Measurements from ENCODE around the gene PDIA5. TPM values are rescaled to one million over a fixed set of nuclear protein-coding genes. Genes with fewer than 3 reads are reported as not detected.

Gene PDIA5
- total RNA-seq, 1 donor from 2014 or later: 29.4 TPM

- DNase-seq: no peak
- no peaks in the 10 kb centered on the region for H3K9me3 Mint-ChIP-seq
- H3K4me1 Mint-ChIP-seq: peaks cover 12% of the 10 kb centered on the region
- H3K4me3 Mint-ChIP-seq: no peak overlapping the region
- intact Hi-C loops (cut with micrococcal nuclease): no loop called here
- peaks cover 50% of the 10 kb centered on the region for H3K27me3 Mint-ChIP-seq
- H3K36me3 Mint-ChIP-seq (ENCODE audit: low read depth): no peaks in the 10 kb centered on the region
- no peak overlapping the region for H3K27ac Mint-ChIP-seq
Measured at GRCh38 chr3:123031051-123031450, 35.8 kb upstream of the PDIA5 start.

DNA sequence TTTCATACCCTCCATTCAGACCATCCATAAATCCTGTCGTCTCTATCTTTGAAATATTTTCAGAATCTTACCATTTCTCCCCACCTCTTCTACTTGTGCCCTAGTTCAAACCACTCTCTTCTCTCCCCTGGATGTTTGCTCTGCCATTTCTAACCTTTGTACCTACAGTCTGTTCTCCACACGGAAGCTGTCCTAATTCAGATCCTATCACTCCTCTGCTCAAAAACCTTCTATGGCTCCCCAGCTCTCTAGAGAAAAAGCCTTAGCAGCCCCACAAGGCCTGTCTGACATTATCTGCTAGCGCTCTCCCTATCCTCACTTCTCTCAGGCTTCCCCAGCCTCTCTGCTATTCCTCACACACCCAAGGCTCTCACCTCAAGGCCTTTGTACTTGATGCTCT lies 34.8 kb upstream of the PDIA5 start:
- Mint-ChIP-seq H3K36me3 (ENCODE audit: low read depth) (no peaks in the 10 kb centered on the region), H3K9me3 (no peaks in the 10 kb centered on the region), H3K4me1 (peaks cover 9% of the 10 kb centered on the region), H3K27ac (no peak overlapping the region), H3K4me3 (no peak overlapping the region), H3K27me3 (peaks cover 51% of the 10 kb centered on the region)
- intact Hi-C loops (cut with micrococcal nuclease): no loop called here
- no peak for DNase-seq

DNA sequence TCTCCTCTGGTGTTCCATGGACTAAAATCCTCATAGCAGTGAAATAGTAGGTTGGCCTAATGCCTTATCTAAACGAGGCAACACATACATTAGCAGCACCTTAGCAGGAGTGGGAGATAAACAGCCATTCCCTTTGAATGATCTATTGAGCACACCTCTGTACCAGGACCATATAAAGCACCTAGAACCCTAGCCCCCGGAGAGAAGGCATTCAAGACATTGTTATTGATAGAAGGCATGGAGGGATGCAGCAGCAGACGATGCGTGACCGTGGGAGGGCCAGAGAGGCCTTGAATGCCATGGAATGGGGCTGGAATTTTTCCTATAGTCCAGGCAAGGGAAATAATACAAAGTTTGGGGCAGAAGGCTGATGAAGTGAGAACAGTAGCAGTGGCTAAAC lies 32.7 kb upstream of the PDIA5 start:
- Mint-ChIP-seq H3K9me3 (no peaks in the 10 kb centered on the region), H3K27ac (no peak overlapping the region), H3K4me1 (no peaks in the 10 kb centered on the region), H3K36me3 (ENCODE audit: low read depth) (no peaks in the 10 kb centered on the region), H3K27me3 (peaks cover 57% of the 10 kb centered on the region), H3K4me3 (no peak overlapping the region)
- intact Hi-C loops (cut with micrococcal nuclease): no loop called here
- DNase-seq: no peak

GRCh38 chr3:123034996-123035395 lies 31.8 kb upstream of the PDIA5 start:
- DNase-seq: no peak

GRCh38 chr3:123036352-123037014 lies 30.3 kb upstream of the PDIA5 start:
- DNase-seq: no peak
- no peak overlapping the region for H3K4me3 Mint-ChIP-seq
- no peak overlapping the region for H3K27ac Mint-ChIP-seq
- no peaks in the 10 kb centered on the region for H3K36me3 Mint-ChIP-seq (ENCODE audit: low read depth)
- no peaks in the 10 kb centered on the region for H3K9me3 Mint-ChIP-seq
- H3K27me3 Mint-ChIP-seq: peaks cover 60% of the 10 kb centered on the region
- intact Hi-C loops (cut with micrococcal nuclease): no loop called here
- H3K4me1 Mint-ChIP-seq: no peaks in the 10 kb centered on the region

More at GRCh38 chr3:123034996-123035395, 31.8 kb upstream of the PDIA5 start:
- Mint-ChIP-seq H3K4me1 (no peaks in the 10 kb centered on the region), H3K27me3 (peaks cover 55% of the 10 kb centered on the region), H3K4me3 (no peak overlapping the region), H3K36me3 (ENCODE audit: low read depth) (no peaks in the 10 kb centered on the region), H3K27ac (no peak overlapping the region), H3K9me3 (no peaks in the 10 kb centered on the region)
- intact Hi-C loops (cut with micrococcal nuclease): no loop called here

GRCh38 chr3:123037015-123037375 lies 29.8 kb upstream of the PDIA5 start:
- H3K27me3 Mint-ChIP-seq: peaks cover 63% of the 10 kb centered on the region
- no peak for DNase-seq

GRCh38 chr3:123038751-123039150 lies 28.1 kb upstream of the PDIA5 start:
- H3K27ac Mint-ChIP-seq: no peak overlapping the region
- no peak overlapping the region for H3K4me3 Mint-ChIP-seq
- intact Hi-C loops (cut with micrococcal nuclease): no loop called here
- H3K27me3 Mint-ChIP-seq: peaks cover 62% of the 10 kb centered on the region
- no peaks in the 10 kb centered on the region for H3K4me1 Mint-ChIP-seq
- H3K9me3 Mint-ChIP-seq: no peaks in the 10 kb centered on the region
- DNase-seq: no peak
- H3K36me3 Mint-ChIP-seq (ENCODE audit: low read depth): no peaks in the 10 kb centered on the region

More at GRCh38 chr3:123037015-123037375, 29.8 kb upstream of the PDIA5 start:
- Mint-ChIP-seq H3K9me3 (no peaks in the 10 kb centered on the region), H3K27ac (no peak overlapping the region), H3K36me3 (ENCODE audit: low read depth) (no peaks in the 10 kb centered on the region), H3K4me3 (no peak overlapping the region), H3K4me1 (no peaks in the 10 kb centered on the region)
- intact Hi-C loops (cut with micrococcal nuclease): no loop called here

GRCh38 chr3:123039178-123039577 lies 27.6 kb upstream of the PDIA5 start:
- intact Hi-C loops (cut with micrococcal nuclease): no loop called here
- Mint-ChIP-seq H3K27ac (no peak overlapping the region), H3K9me3 (no peaks in the 10 kb centered on the region), H3K27me3 (peaks cover 59% of the 10 kb centered on the region), H3K4me3 (no peak overlapping the region), H3K4me1 (no peaks in the 10 kb centered on the region), H3K36me3 (ENCODE audit: low read depth) (no peaks in the 10 kb centered on the region)
- no peak for DNase-seq

- peaks cover 44% of the 10 kb centered on the region for H3K27me3 Mint-ChIP-seq
- H3K9me3 Mint-ChIP-seq: no peaks in the 10 kb centered on the region
- H3K27ac Mint-ChIP-seq: no peak overlapping the region
Measured at GRCh38 chr3:123042413-123042812, 24.4 kb upstream of the PDIA5 start.

DNA sequence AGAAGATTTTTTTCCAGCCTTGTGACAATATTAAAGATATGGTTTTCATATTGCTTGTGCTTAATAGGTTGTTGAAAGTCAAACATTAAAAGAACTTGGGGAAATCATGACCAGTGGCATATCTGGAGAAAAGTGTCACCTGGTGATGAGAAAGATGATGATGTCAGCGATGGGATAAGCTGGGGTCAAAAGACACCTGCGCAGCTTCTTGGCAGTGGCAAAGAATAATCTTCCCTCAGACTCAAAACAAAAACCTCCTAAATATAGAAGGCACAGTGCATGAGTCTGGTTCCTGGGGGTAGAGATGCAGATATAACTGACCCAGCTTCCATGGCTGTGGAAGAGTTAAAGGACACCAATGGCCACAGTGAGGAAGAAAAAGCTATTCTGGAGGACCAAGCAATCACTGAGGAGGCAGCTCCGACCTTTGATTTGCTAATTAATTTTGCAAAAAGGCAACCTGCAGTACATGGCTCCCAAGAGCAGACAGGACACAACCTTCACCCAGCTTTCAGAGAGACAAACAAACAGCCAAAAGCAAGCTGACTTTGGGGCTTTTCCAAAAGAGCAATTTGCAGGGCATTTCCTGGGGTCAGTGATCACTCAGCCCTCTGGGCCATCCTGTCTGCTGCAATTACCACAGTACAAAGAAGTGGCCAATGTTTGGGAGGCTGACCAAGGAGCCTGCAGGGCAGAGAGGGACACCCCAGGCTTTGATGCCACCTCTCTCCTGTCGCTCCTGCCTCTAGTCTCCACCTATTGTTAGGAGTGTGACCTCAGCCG lies 21.7 kb upstream of the PDIA5 start:
- H3K36me3 Mint-ChIP-seq (ENCODE audit: low read depth): no peaks in the 10 kb centered on the region

More at GRCh38 chr3:123042413-123042812, 24.4 kb upstream of the PDIA5 start:
- intact Hi-C loops (cut with micrococcal nuclease): no loop called here
- Mint-ChIP-seq H3K36me3 (ENCODE audit: low read depth) (no peaks in the 10 kb centered on the region), H3K4me1 (no peaks in the 10 kb centered on the region), H3K4me3 (no peak overlapping the region)
- DNase-seq: no peak

DNA sequence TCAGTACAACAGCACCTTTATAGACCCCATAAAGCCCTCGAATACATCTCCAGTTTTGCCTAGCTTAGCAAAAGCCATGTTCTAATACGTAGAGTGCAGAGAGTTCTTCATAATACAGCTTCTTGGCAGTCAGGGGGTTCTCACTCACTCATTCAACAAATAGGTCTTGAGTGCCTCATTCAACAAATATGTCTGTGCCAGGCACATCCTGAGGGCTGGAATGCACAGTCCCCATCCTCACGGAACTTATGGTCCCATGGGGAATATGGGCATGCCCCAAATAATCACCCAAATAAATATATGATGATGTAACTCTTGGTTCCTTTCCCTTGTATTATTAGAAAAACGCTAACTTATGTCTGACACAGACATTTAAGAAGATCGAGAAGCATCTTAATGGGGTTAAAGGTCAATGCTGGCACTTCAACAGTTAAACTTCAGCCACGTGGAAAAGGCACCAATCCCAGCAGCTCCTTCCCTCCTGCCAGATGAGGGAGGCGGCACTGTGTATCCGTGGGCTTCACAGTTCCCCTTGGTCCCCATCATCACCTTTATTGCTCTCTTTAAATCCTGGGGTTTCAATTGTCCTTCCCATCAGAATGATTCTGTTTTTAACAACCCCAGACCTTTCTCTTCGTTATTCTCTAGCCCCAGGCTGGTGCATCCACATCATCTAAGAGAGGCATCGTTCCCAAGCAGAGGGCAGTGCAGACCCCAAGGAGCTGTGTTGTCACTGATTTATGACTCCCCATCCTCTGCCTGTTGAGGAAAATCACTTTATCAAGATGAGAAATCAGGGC lies 20.4 kb upstream of the PDIA5 start:
- no peaks in the 10 kb centered on the region for H3K36me3 Mint-ChIP-seq (ENCODE audit: low read depth)
- H3K4me3 Mint-ChIP-seq: no peak overlapping the region
- H3K4me1 Mint-ChIP-seq: no peaks in the 10 kb centered on the region
- intact Hi-C loops (cut with micrococcal nuclease): no loop called here
- DNase-seq: no peak
- H3K9me3 Mint-ChIP-seq: no peaks in the 10 kb centered on the region
- H3K27me3 Mint-ChIP-seq: peaks cover 20% of the 10 kb centered on the region
- H3K27ac Mint-ChIP-seq: no peak overlapping the region

More for the DNA sequence above, 21.7 kb upstream of the PDIA5 start:
- Mint-ChIP-seq H3K9me3 (no peaks in the 10 kb centered on the region), H3K4me1 (no peaks in the 10 kb centered on the region), H3K27ac (no peak overlapping the region), H3K27me3 (peaks cover 27% of the 10 kb centered on the region), H3K4me3 (no peak overlapping the region)
- intact Hi-C loops (cut with micrococcal nuclease): no loop called here
- no peak for DNase-seq

DNA sequence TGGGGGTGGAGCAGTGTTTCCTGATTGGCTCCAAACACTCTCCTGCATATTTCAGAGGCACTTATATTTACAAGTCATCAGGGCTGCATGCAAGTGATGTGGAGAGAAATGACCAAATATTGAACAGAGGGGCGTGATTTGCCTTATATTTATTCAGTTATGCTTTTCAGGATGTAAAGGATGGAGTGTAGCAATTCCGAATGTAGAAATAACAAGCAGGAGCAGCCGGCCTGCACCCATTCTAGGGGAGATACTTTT lies 19.8 kb upstream of the PDIA5 start:
- intact Hi-C loops (cut with micrococcal nuclease): no loop called here
- Mint-ChIP-seq H3K9me3 (no peaks in the 10 kb centered on the region), H3K4me1 (no peaks in the 10 kb centered on the region), H3K36me3 (ENCODE audit: low read depth) (no peaks in the 10 kb centered on the region), H3K27ac (no peak overlapping the region), H3K4me3 (no peak overlapping the region), H3K27me3 (peaks cover 16% of the 10 kb centered on the region)
- DNase-seq: no peak

GRCh38 chr3:123048480-123049237 lies 18.2 kb upstream of the PDIA5 start:
- no peaks in the 10 kb centered on the region for H3K9me3 Mint-ChIP-seq
- H3K36me3 Mint-ChIP-seq (ENCODE audit: low read depth): no peaks in the 10 kb centered on the region
- peaks cover 20% of the 10 kb centered on the region for H3K27me3 Mint-ChIP-seq
- intact Hi-C loops (cut with micrococcal nuclease): no loop called here
- no peaks in the 10 kb centered on the region for H3K4me1 Mint-ChIP-seq
- no peak overlapping the region for H3K4me3 Mint-ChIP-seq
- DNase-seq: no peak
- no peak overlapping the region for H3K27ac Mint-ChIP-seq

DNA sequence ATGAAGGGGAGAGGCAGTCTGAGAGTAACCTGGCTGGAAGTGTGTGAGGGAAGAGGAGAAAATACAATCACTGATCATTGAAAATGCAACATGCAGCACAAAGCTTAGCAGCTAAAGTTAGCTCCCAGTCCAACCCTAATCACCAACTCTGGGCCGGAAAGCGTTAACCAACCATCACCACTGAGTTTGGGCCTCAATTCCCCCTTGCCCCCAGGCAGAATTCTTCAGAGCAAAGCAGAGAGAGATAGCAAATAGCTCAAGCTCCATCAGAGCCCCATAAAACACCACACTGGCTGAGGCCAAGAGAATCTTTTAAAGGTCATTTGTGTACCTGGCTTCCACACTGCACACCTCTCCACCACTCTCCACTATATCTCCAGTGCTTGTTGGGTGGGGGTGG lies 16.2 kb upstream of the PDIA5 start:
- intact Hi-C loops (cut with micrococcal nuclease): no loop called here
- no peak for DNase-seq
- no peaks in the 10 kb centered on the region for H3K36me3 Mint-ChIP-seq (ENCODE audit: low read depth)
- no peak overlapping the region for H3K27ac Mint-ChIP-seq
- no peak overlapping the region for H3K4me3 Mint-ChIP-seq
- no peaks in the 10 kb centered on the region for H3K4me1 Mint-ChIP-seq
- H3K9me3 Mint-ChIP-seq: no peaks in the 10 kb centered on the region
- H3K27me3 Mint-ChIP-seq: peaks cover 31% of the 10 kb centered on the region
